Keratinocyte (primary cell): ENCODE data around the gene NTRK1.

Experiments
- EZH2 ChIP-seq: IDR thresholded peaks from one replicate; pipeline ENCODE4 v1.6.1; 2012; ENCODE audit warnings: inconsistent platforms, mild to moderate bottlenecking, low read length, moderate library complexity
- TF ChIP-seq, protein P1 (sequence below), 3 experiments: IDR thresholded peaks in 1 of 3; conservative IDR thresholded peaks in 1 of 3; optimal IDR thresholded peaks in 1 of 3; 2 replicates in 2 of 3; 3 replicates in 1 of 3; pipeline versions ENCODE3 to v1.5.1; 2011; ENCODE audit warnings: low read length in 3 of 3, mild to moderate bottlenecking in 3 of 3, moderate library complexity in 2 of 3, control low read depth in 1 of 3, inconsistent platforms in 1 of 3; ENCODE audit not compliant: insufficient read depth in 2 of 3; ENCODE audit errors: extremely low read depth in 1 of 3

DNA sequence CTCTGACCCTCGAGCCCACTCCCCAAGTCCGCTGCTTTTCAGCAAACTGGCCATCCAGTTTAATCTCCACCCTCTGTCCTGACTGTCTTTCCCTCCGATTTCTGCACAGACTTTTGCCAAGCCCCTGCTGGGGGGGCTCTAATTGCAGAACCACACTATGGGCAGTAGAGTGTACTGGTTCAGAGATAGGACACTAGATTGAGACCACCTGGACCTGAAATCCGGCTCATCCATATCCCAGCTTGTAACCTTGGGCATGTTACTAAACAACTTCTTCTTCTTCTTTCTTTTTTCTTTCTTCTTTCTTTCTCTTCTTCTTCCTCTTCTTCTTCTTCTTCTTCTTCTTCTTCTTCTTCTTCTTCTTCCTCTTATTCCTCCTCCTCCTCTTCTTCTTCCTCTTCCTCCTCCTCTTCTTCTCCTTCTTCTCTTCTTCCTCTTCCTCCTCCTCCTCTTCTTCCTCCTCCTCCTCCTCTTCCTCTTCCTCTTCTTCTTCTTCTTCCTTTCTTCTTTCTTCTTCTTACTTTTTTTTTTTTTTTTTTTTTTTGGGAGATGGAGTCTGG is 67.5 kb downstream of the NTRK1 start:
- TF ChIP-seq, protein P1, sequence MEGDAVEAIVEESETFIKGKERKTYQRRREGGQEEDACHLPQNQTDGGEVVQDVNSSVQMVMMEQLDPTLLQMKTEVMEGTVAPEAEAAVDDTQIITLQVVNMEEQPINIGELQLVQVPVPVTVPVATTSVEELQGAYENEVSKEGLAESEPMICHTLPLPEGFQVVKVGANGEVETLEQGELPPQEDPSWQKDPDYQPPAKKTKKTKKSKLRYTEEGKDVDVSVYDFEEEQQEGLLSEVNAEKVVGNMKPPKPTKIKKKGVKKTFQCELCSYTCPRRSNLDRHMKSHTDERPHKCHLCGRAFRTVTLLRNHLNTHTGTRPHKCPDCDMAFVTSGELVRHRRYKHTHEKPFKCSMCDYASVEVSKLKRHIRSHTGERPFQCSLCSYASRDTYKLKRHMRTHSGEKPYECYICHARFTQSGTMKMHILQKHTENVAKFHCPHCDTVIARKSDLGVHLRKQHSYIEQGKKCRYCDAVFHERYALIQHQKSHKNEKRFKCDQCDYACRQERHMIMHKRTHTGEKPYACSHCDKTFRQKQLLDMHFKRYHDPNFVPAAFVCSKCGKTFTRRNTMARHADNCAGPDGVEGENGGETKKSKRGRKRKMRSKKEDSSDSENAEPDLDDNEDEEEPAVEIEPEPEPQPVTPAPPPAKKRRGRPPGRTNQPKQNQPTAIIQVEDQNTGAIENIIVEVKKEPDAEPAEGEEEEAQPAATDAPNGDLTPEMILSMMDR (optimal IDR thresholded peaks at IDR 0.05 in 1 of 3, IDR thresholded peaks at IDR 0.05 in 1 of 3, conservative IDR thresholded peaks at IDR 0.05 in 1 of 3; ENCODE audit: extremely low read depth in 1 of 3, insufficient read depth in 2 of 3, low read length in 3 of 3), result no peak
- no peak for TF ChIP-seq EZH2
